Omental fat pad (tissue), 4 donors: ENCODE results near the gene ATOH7. TPM values are rescaled to one million over a fixed set of nuclear protein-coding genes. Genes with fewer than 3 reads are reported as not detected.

Experiments
- ATAC-seq: fragments of 150-250 bp; one replicate; pipeline ENCODE4 v1.9.1; 2016; ENCODE audit warnings: mild to moderate bottlenecking, moderate library complexity; ENCODE audit not compliant: low FRiP score
- DNase-seq: peaks from one replicate; pipeline ENCODE4 v3.0.0-alpha.2; 2019; ENCODE audit warnings: low spot score
- total RNA-seq, 4 donors: library from RNA; depleted of rRNA; stranded (reverse); fragments of >200 nt; gene quantifications; one replicate each; pipeline ENCODE4 v1.1.0, GENCODE V29; 2016
- TF ChIP-seq, protein P1 (sequence below), 3 donors: fragments of 450-650 bp; IDR thresholded peaks; one replicate each; pipeline ENCODE4 v1.5.1; 2016 to 2017; ENCODE audit warnings: antibody characterized with exemption in 3 of 3, mild to moderate bottlenecking in 3 of 3, moderate library complexity in 2 of 3

The ATOH7 gene
- total RNA-seq, 4 donors from 2014 or later = not detected

DNA sequence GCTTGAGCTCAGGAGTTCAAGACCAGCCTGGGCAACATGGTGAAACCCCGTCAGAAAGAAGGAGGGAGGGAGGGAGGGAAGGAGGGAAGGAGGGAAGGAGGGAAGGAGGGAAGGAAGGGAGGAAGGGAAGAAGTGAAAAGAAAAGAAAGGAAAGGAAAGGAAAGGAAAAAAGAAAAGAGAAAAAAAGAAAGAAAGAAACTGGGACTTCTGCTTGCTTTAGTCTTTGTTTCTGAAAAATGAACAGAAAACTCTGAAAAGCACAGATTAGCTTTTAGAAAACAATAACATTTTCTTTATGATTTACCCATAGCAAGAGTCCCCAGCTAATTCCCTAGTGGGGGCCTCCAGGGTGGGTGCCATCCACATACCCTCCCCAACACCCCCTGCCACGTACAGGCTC lies 46.8 kb downstream of the ATOH7 start:
- ATAC-seq (no peak), DNase-seq (no peak)
- TF ChIP-seq, protein P1, sequence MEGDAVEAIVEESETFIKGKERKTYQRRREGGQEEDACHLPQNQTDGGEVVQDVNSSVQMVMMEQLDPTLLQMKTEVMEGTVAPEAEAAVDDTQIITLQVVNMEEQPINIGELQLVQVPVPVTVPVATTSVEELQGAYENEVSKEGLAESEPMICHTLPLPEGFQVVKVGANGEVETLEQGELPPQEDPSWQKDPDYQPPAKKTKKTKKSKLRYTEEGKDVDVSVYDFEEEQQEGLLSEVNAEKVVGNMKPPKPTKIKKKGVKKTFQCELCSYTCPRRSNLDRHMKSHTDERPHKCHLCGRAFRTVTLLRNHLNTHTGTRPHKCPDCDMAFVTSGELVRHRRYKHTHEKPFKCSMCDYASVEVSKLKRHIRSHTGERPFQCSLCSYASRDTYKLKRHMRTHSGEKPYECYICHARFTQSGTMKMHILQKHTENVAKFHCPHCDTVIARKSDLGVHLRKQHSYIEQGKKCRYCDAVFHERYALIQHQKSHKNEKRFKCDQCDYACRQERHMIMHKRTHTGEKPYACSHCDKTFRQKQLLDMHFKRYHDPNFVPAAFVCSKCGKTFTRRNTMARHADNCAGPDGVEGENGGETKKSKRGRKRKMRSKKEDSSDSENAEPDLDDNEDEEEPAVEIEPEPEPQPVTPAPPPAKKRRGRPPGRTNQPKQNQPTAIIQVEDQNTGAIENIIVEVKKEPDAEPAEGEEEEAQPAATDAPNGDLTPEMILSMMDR (IDR thresholded peaks at IDR 0.05) = no peak

DNA sequence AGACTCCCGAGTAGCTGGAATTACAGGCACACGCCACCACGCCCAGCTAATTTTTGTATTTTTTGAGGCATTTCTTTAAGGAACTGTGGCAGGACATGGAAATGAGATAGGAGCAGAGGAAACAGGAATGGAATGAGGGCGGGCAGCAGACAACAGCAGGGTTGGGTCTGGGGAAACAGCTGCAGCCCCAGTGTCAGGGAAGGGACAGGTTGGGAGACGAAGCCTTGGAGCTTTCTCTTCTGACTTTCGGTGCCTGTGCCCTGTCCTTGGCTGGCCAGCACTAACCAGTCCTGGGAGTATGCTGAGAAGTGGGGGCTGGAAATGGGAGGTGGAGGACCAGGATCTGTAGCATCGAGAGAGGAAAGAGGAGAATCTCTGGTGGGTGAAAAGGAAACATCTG lies 47.4 kb downstream of the ATOH7 start:
- TF ChIP-seq, protein P1 (IDR thresholded peaks at IDR 0.05) = no peak
- DNase-seq = no peak
- no peak for ATAC-seq

Other genes starting within 250 kb of the ATOH7 start
- gene HERC4, start 156.8 kb downstream of the ATOH7 start, total RNA-seq = 10 to 100 TPM; 37.0 to 67.6 (median 50.5) TPM
- not detected for gene MYPN, start 122.6 kb downstream of the ATOH7 start, total RNA-seq
- gene HNRNPH3, start 100.0 kb upstream of the ATOH7 start, total RNA-seq = 10 to 100 TPM; 52.4 to 72.2 (median 63.2) TPM
- 10 to 100 TPM in 1 of 4 donors, 1 to 10 TPM in 3; 4.9 to 12.3 (median 7.6) TPM for gene PBLD, start 100.8 kb upstream of the ATOH7 start, total RNA-seq
- gene RUFY2, start 175.2 kb upstream of the ATOH7 start, total RNA-seq = 10 to 100 TPM; 21.3 to 34.5 (median 22.8) TPM
- 1 to 10 TPM; 2.3 to 4.1 (median 3.3) TPM for gene DNA2, start 239.9 kb upstream of the ATOH7 start, total RNA-seq